Esophagus squamous epithelium (tissue), 5 donors: ENCODE data around the gene TRIM17. TPM values are rescaled to one million over a fixed set of nuclear protein-coding genes. Genes with fewer than 3 reads are reported as not detected.

ENCODE experiments used
- DNase-seq: peaks from one replicate; lab custom pipeline; 2025; lab: John Stamatoyannopoulos, UW
- H3K27ac ChIP-seq, 4 donors: fragments of 200-600 bp; sonication (generic); one replicate each; pipeline ENCODE4 v1.5.1; 2016 to 2019; ENCODE audit warnings: mild to moderate bottlenecking in 1 of 4
- H3K27me3 ChIP-seq, 4 donors: fragments of 200-600 bp; sonication (generic); 1 replicate in 3 of 4; 2 replicates in 1 of 4; pipeline versions ENCODE4 v1.5.1 to v1.6.0; 2017 to 2021; ENCODE audit warnings: antibody characterized with exemption in 1 of 4
- H3K36me3 ChIP-seq, 3 donors: fragments of 200-600 bp; sonication (generic); one replicate each; pipeline ENCODE4 v1.5.1; 2016 to 2019
- H3K4me1 ChIP-seq, 3 donors: fragments of 200-600 bp; sonication (generic); one replicate each; pipeline ENCODE4 v1.5.1; 2017 to 2019
- H3K4me3 ChIP-seq, 4 donors: fragments of 200-600 bp; sonication (generic); 1 replicate in 3 of 4; 2 replicates in 1 of 4; pipeline ENCODE4 v1.5.1; 2016 to 2019; ENCODE audit warnings: mild to moderate bottlenecking in 2 of 4, moderate library complexity in 1 of 4
- H3K9me3 ChIP-seq, 3 donors: fragments of 200-600 bp; sonication (generic); one replicate each; pipeline ENCODE4 v1.5.1; 2016 to 2019
- POLR2A ChIP-seq, 4 donors: fragments of 450-650 bp; IDR thresholded peaks; one replicate each; pipeline ENCODE4 v1.6.1; 2017; ENCODE audit warnings: antibody characterized with exemption in 4 of 4, mild to moderate bottlenecking in 4 of 4, moderate library complexity in 3 of 4
- WGBS, 2 donors: methylation state at CpG; one replicate each; pipeline ENCODE4 v1.1.5; 2018; 5-methylcytosine and 5-hydroxymethylcytosine counted together
- intact Hi-C: fragments of 100-400 bp; cut with DNase I; formaldehyde crosslinking; loops from one replicate; pipeline ENCODE4 v1.15.0; 2022
- total RNA-seq, 4 donors: library from RNA; depleted of rRNA; stranded (reverse); fragments of >200 nt; gene quantifications; one replicate each; pipeline ENCODE4 v1.1.0, GENCODE V29; 2016
- TF ChIP-seq, protein P1 (sequence below), 6 experiments: fragments of 450-650 bp in 4 of 6; fragments of 200-600 bp in 2 of 6; sonication (generic) in 2 of 6; IDR thresholded peaks; one replicate each; pipeline ENCODE4 v1.5.1; 2016 to 2019; ENCODE audit warnings: antibody characterized with exemption in 6 of 6, mild to moderate bottlenecking in 4 of 6, moderate library complexity in 4 of 6
- donor health status: DM: yes; HTN: yes; CAD: no.

Gene TRIM17
- total RNA-seq, 4 donors from 2014 or later: 0.13 to 3.0 (median 0.99) TPM

DNA sequence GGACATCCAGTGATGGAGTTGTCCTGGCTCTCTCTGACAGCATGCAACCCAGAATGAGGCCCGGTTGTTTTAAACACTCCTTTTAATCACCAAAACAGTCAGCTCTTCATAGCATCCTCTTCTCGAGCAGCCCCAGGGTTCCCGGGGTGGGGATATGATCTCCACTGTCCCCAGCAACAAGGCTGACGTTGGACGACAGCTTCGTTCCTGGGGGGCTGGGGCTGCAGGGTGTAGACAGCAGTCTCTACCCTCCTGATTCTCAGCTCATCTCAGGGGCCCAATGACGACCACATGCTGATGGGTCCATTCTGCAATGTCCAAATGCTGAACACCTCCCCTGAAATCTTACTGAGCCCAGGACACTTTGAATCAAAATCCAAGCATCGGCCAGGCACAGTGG lies 37.0 kb downstream of the TRIM17 start:
- WGBS, 2 donors: 73 to 89% methylated on average over 4 to 6 of the region's 8 CpGs
- Histone ChIP-seq H3K4me1 (peaks cover 13 to 35% (median 17%) of the 10 kb centered on the region in 3 donors), H3K27me3 (peaks cover 0 to 17% (median 0%) of the 10 kb centered on the region in 4 donors), H3K4me3 (peak overlapping the region in 2 of 4 donors; percentile 59 to 72), H3K27ac (no peak overlapping the region), H3K36me3 (no peaks in the 10 kb centered on the region), H3K9me3 (no peaks in the 10 kb centered on the region)
- TF ChIP-seq POLR2A (IDR thresholded peaks at IDR 0.05): no peak
- TF ChIP-seq, protein P1, sequence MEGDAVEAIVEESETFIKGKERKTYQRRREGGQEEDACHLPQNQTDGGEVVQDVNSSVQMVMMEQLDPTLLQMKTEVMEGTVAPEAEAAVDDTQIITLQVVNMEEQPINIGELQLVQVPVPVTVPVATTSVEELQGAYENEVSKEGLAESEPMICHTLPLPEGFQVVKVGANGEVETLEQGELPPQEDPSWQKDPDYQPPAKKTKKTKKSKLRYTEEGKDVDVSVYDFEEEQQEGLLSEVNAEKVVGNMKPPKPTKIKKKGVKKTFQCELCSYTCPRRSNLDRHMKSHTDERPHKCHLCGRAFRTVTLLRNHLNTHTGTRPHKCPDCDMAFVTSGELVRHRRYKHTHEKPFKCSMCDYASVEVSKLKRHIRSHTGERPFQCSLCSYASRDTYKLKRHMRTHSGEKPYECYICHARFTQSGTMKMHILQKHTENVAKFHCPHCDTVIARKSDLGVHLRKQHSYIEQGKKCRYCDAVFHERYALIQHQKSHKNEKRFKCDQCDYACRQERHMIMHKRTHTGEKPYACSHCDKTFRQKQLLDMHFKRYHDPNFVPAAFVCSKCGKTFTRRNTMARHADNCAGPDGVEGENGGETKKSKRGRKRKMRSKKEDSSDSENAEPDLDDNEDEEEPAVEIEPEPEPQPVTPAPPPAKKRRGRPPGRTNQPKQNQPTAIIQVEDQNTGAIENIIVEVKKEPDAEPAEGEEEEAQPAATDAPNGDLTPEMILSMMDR (IDR thresholded peaks at IDR 0.05): no peak
- no peak for DNase-seq
- intact Hi-C loops: no loop called here

DNA sequence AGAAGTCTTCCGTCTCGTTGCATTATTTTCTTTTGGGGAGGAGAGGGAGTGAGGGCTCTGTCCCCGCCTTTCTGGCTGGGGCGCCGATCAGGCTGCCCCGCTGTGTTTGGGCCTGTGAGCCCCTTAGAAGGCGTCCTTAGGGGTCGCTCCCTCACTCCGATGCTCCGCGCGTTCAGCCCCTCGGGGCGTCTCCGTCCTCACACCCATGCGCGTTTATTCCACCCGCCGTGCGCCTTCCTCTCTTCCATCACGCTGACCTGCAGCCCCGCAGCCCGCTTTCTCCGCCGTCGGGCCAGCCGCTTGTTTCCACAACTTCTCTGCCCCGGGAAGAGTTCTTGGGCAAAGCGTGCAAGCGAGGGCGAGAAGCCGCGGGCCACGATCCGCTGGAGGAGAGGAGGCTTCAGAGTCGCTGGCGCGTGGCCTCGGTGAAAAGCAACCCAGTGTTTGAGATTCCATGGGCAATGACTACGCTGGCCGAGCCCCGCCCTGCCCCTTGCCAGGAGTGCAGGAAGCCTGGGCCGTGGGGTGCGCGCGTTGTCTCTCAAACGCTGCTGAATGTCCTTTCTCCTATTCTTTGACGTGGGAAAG lies 37.7 kb downstream of the TRIM17 start:
- H3K9me3 ChIP-seq: no peaks in the 10 kb centered on the region
- DNase-seq: no peak
- H3K27ac ChIP-seq: peak overlapping the region; percentile 58 to 84 (median 72)
- H3K27me3 ChIP-seq: peaks cover 0 to 17% (median 0%) of the 10 kb centered on the region in 4 donors
- no peaks in the 10 kb centered on the region for H3K36me3 ChIP-seq
- 0% methylated on average over 3 to 21 of the region's 48 CpGs for WGBS, 2 donors
- intact Hi-C loops: no loop called here
- H3K4me3 ChIP-seq: peak overlapping the region; percentile 43 to 72 (median 60)
- peaks cover 15 to 41% (median 20%) of the 10 kb centered on the region in 3 donors for H3K4me1 ChIP-seq
- no peak for TF ChIP-seq POLR2A (IDR thresholded peaks at IDR 0.05)
- TF ChIP-seq, protein P1 (IDR thresholded peaks at IDR 0.05): no peak

DNA sequence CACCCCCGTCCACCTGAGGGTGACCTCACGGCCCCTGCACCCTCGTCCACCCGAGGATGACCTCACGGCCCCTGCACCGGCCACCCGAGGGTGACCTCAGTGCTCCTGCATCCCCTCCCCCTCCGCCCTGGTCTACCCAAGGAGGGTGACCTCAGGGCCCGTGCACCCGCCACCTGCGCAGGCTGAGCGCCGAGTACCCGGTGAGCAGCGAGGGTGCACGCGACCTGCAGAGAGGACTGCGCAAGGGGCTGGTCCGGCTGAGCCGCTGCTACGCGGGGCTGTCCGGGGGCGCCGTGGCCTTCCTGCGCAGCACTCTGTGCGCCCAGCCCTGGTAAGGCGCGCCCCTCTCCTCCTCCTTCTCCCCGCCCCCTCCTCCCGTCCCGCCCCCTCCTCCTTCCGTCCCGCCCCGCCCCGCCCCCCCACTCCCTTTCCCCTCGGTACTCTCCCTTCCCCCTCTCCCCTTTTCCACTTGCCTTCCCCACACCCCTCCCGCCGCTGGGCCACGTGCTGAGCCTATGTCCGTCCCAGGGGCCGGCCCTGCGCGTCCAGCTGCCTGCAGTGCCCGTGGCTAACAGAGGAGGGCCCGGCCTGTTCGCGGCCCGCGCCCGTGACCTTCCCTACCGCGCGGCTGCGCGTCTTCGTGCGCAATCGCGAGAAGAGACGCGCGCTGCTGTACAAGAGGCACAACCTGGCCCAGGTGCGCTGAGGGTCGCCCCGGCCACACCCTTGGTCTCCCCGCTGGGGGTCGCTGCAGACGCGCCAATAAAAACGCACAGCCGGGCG lies 38.4 kb downstream of the TRIM17 start:
- Histone ChIP-seq H3K4me3 (peak overlapping the region; percentile 43 to 72 (median 60)), H3K4me1 (peaks cover 15 to 41% (median 20%) of the 10 kb centered on the region in 3 donors), H3K27ac (peak overlapping the region; percentile 58 to 84 (median 72)), H3K27me3 (peaks cover 0 to 17% (median 0%) of the 10 kb centered on the region in 4 donors), H3K36me3 (no peaks in the 10 kb centered on the region), H3K9me3 (no peaks in the 10 kb centered on the region)
- WGBS, 2 donors: 0% methylated on average over 1 to 12 of the region's 73 CpGs
- peak in 1 of 4 donors; percentile 19 for TF ChIP-seq POLR2A (IDR thresholded peaks at IDR 0.05)
- TF ChIP-seq, protein P1 (IDR thresholded peaks at IDR 0.05): peak in 5 of 6 experiments; percentile 36 to 54 (median 50)
- DNase-seq: no peak
- intact Hi-C loops: no loop called here

DNA sequence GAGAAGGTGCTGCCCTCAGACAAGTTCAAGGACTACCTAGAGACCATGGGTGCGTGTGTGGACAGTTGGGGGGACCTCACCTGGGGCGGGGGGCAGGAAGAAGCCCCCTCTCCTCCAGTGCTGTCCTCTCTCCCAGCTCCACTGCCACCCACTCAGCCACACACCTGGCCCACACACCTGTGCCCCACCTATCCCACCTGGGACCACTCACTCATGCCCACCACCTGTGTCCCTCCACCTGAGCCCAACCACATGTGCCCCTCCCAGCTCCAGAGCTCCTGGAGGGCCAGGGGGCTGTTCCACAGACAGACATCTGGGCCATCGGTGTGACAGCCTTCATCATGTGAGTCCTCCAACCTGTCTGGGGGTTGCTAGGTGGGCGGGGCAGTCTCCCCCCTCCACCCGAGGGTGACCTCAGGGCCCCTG lies 39.0 kb downstream of the TRIM17 start:
- intact Hi-C loops: no loop called here
- no peaks in the 10 kb centered on the region for H3K36me3 ChIP-seq
- H3K27me3 ChIP-seq: peaks cover 0 to 17% (median 0%) of the 10 kb centered on the region in 4 donors
- no peak for DNase-seq
- peak overlapping the region; percentile 43 to 72 (median 60) for H3K4me3 ChIP-seq
- no peaks in the 10 kb centered on the region for H3K9me3 ChIP-seq
- TF ChIP-seq, protein P1 (IDR thresholded peaks at IDR 0.05): no peak
- no peak for TF ChIP-seq POLR2A (IDR thresholded peaks at IDR 0.05)
- peak overlapping the region; percentile 58 to 84 (median 72) for H3K27ac ChIP-seq
- H3K4me1 ChIP-seq: peaks cover 15 to 41% (median 20%) of the 10 kb centered on the region in 3 donors
- 43% methylated on average over 3 of the region's 5 CpGs; no CpG with 5 or more reads in 1 of the 2 donors for WGBS, 2 donors
